ENCODE measurements around the gene GABRA5.

GRCh38 chr15:26935322-26935721, 68.5 kb downstream of the GABRA5 start:
- TF ChIP-seq RFX5 (IDR thresholded peaks at IDR 0.05; ENCODE audit: low read depth, low read length) (no peak), ETV6 (CRISPR knock-in tag; conservative IDR thresholded peaks at IDR 0.05) (no peak), ZMYM4 (CRISPR knock-in tag; IDR thresholded peaks at IDR 0.05) (no peak), NFIC (IDR thresholded peaks at IDR 0.05; ENCODE audit: low read length) (no peak), POLR2A (IDR thresholded peaks at IDR 0.05; ENCODE audit: insufficient read depth in 1 of 2, low read depth in 2 of 2, low read length in 2 of 2) (no peak), RAD21 (CRISPR knock-in tag; IDR thresholded peaks at IDR 0.05) (no peak), EZH2 (conservative IDR thresholded peaks at IDR 0.05; ENCODE audit: low read depth, low read length) (no peak), CREB1 (IDR thresholded peaks at IDR 0.05) (no peak), CREB1 (CRISPR knock-in tag; IDR thresholded peaks at IDR 0.05) (no peak), POLR2AphosphoS5 (IDR thresholded peaks at IDR 0.05; ENCODE audit: low read depth, low read length) (no peak), TAF1 (CRISPR knock-in tag; IDR thresholded peaks at IDR 0.05) (no peak), ZNF142 (CRISPR knock-in tag; IDR thresholded peaks at IDR 0.05) (no peak), RARA (CRISPR knock-in tag; IDR thresholded peaks at IDR 0.05) (no peak), CTCF (CRISPR knock-in tag; IDR thresholded peaks at IDR 0.05) (no peak)
- TF ChIP-seq, protein P1, sequence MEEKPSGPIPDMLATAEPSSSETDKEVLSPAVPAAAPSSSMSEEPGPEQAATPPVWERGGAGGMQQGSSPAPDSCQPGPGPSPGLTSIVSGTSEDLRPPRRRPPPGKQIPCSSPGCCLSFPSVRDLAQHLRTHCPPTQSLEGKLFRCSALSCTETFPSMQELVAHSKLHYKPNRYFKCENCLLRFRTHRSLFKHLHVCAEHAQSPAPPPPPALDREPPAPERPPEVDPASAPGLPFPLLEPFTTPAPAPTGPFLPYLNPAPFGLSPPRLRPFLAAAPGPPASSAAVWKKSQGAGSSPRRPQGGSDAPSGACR (CRISPR knock-in tag; IDR thresholded peaks at IDR 0.05) = no peak

All from HepG2 (cell line).